ENCODE data around the gene PRPF4.
"Not testable (repeated sequence)": the region's sequence is repeated elsewhere in the genome, so short reads cannot be mapped to it uniquely, and the experiment has no call there.

Gene PRPF4

DNA sequence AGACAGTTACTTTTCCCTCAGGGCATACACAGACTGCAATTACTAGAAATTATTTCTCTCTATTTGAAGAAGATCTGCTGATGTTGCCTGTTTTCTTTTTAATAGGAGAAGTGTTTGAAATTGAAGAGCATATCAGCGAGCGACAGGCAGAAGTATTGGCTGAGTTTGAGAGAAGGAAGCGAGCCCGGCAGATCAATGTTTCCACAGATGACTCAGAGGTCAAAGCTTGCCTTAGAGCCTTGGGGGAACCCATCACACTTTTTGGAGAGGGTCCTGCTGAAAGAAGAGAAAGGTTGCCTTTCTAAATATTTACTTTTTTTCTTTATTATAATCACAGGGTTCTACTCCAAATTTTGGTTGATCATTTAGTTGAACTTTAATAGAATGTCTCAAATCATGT is 3.4 kb downstream of the PRPF4 start:
- ATAC-seq (replicated peaks; ENCODE audit: extremely low read depth, poor library complexity, severe bottlenecking) (no peak), DNase-seq (ENCODE audit: low spot score in 2 of 2) (no peak)
- H3K4me3 Mint-ChIP-seq: no peak overlapping the region
- peaks cover 32% of the 10 kb centered on the region for H3K4me1 Mint-ChIP-seq
- no peaks in the 10 kb centered on the region for H3K27me3 Mint-ChIP-seq
- H3K36me3 Mint-ChIP-seq (ENCODE audit: insufficient read depth): peaks cover 56% of the 10 kb centered on the region
- no peaks in the 10 kb centered on the region for H3K9me3 Mint-ChIP-seq
- H3K27ac Mint-ChIP-seq (ENCODE audit: low read depth): peak overlapping the region; percentile 19

DNA sequence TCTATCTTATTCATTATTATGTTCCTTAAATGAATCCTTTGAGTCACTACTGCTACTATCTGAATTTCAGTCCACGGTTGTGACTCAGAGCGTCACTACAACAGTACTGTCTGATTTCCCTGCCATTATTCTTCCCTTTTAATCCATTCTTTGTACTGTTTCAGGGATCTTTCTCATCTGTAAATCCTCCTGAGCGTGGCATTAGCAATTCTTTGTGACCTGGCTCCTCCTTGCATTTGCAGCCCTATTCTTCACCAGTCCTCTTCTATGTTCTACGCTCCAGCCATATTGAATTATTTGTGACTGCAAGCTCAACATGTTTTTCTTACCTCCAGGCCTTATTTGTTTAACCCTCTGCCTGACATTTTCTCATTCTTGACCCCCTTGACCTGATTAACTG is 5.9 kb downstream of the PRPF4 start:
- no peak for DNase-seq (ENCODE audit: low spot score in 2 of 2)
- Mint-ChIP-seq H3K4me3 (no peak overlapping the region), H3K27me3 (no peaks in the 10 kb centered on the region), H3K36me3 (ENCODE audit: insufficient read depth) (peaks cover 70% of the 10 kb centered on the region), H3K27ac (ENCODE audit: low read depth) (peak overlapping the region; percentile 19), H3K4me1 (peaks cover 26% of the 10 kb centered on the region), H3K9me3 (no peaks in the 10 kb centered on the region)
- no peak for ATAC-seq (replicated peaks; ENCODE audit: extremely low read depth, poor library complexity, severe bottlenecking)

DNA sequence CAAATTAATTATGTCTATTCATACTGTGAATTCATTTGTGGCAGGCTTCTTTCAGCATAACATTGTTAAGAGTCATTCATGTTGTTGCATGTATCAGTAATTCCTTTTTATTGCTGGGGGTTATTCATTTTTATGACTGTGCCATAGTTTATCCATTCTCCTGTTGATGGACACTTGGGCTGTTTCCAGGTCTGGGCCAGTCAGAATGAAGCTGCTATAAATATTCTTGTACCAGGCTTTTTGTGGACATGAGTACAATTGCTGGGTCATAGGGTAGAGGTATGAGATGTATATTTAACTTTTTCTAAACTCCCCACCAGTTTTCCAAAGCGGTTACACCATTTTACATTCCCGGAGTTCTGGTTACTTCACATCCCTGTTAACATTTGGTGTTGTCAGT is 13.6 kb downstream of the PRPF4 start:
- H3K36me3 Mint-ChIP-seq (ENCODE audit: insufficient read depth): peaks cover 72% of the 10 kb centered on the region
- H3K27ac Mint-ChIP-seq (ENCODE audit: low read depth): no peak overlapping the region
- H3K27me3 Mint-ChIP-seq: no peaks in the 10 kb centered on the region
- H3K4me1 Mint-ChIP-seq: no peaks in the 10 kb centered on the region
- DNase-seq (ENCODE audit: low spot score in 2 of 2) (no peak), ATAC-seq (replicated peaks; ENCODE audit: extremely low read depth, poor library complexity, severe bottlenecking) (no peak)
- no peak overlapping the region for H3K4me3 Mint-ChIP-seq
- H3K9me3 Mint-ChIP-seq: no peaks in the 10 kb centered on the region

DNA sequence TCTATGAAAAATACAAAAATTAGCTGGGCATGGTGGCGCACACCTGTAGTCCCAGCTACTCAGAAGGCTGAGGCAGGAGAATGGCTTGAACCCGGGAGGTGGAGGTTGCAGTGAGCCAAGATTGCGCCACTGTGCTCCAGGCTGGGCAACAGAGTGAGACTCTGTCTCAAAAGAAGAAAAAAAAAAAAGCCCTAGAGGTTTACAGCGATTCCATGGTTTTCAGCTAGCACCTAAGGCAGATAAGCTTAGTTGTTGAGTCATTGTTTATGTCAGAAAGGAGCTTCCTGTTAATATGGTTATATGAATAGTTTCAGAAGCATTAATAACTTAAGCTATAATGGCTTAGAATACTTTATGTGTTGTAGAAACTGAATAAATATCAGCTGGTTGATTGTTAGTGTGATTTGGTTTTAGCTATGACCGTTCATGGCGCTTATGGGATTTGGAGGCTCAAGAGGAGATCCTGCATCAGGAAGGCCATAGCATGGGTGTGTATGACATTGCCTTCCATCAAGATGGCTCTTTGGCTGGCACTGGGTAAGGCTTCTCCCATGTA is 14.7 kb downstream of the PRPF4 start:
- H3K36me3 Mint-ChIP-seq (ENCODE audit: insufficient read depth): peaks cover 64% of the 10 kb centered on the region
- H3K4me1 Mint-ChIP-seq: no peaks in the 10 kb centered on the region
- H3K27me3 Mint-ChIP-seq: no peaks in the 10 kb centered on the region
- no peak overlapping the region for H3K4me3 Mint-ChIP-seq
- ATAC-seq (replicated peaks; ENCODE audit: extremely low read depth, poor library complexity, severe bottlenecking) (no peak), DNase-seq (ENCODE audit: low spot score in 2 of 2) (no peak)
- no peaks in the 10 kb centered on the region for H3K9me3 Mint-ChIP-seq
- no peak overlapping the region for H3K27ac Mint-ChIP-seq (ENCODE audit: low read depth)

DNA sequence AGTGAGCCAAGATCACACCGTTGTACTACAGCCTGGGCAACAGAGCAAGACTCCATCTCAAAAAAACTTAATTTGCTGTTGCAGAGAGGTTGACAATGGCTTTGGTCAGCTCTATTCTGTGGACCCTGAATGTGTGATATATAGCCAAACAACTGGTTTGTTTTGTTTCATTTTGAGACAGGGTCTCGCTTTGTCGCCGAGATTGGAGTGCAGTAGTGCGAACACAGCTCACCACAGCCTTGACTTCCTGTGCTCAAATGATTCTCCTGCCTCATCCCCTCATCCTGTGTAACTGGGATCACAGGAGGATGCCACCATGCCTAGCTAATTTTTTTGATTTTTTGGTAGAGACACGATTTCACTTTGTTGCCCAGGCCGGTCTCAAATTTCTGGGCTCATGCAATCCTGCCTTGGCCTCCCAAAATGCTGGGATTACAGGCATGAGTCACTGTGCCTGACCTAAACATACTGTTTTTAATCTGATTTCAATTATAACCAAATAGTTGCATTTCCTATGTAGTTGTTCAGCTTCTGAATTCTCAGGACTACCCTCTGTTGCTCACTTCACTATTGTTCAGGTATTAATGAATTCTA is 17.9 kb downstream of the PRPF4 start:
- DNase-seq (ENCODE audit: low spot score in 2 of 2): no peak
- no peak for ATAC-seq (replicated peaks; ENCODE audit: extremely low read depth, poor library complexity, severe bottlenecking)
- H3K27ac Mint-ChIP-seq (ENCODE audit: low read depth): peak overlapping the region; percentile 13

DNA sequence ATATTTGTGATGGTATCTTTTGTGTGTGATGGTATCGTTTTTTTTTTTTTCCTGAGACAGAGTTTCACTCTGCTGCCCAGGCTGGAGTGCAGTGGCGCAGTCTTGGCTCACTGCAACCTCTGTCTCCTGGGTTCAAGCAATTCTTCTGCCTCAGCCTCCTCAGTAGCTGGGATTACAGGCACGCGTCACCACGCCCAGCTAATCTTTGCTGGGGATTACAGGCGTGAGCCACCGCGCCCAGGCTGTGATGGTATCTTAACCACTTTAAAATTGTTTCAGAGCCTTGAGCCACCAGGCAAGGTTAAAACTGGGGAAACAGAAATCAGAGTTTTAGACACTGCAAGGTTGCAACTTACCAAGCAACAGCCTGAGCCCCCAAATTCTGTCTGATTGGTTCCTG is 20.8 kb downstream of the PRPF4 start:
- not testable (repeated sequence) for H3K4me1 Mint-ChIP-seq; DNase-seq (ENCODE audit: low spot score in 2 of 2); H3K27ac Mint-ChIP-seq (ENCODE audit: low read depth); ATAC-seq (replicated peaks; ENCODE audit: extremely low read depth, poor library complexity, severe bottlenecking); H3K9me3 Mint-ChIP-seq; H3K4me3 Mint-ChIP-seq
- Mint-ChIP-seq H3K27me3 (peaks cover 14% of the 10 kb centered on the region), H3K36me3 (ENCODE audit: insufficient read depth) (peaks cover 17% of the 10 kb centered on the region)

More for the DNA sequence above, 17.9 kb downstream of the PRPF4 start:
- Mint-ChIP-seq H3K27me3 (no peaks in the 10 kb centered on the region), H3K9me3 (no peaks in the 10 kb centered on the region), H3K4me3 (no peak overlapping the region), H3K4me1 (no peaks in the 10 kb centered on the region), H3K36me3 (ENCODE audit: insufficient read depth) (peaks cover 40% of the 10 kb centered on the region)

DNA sequence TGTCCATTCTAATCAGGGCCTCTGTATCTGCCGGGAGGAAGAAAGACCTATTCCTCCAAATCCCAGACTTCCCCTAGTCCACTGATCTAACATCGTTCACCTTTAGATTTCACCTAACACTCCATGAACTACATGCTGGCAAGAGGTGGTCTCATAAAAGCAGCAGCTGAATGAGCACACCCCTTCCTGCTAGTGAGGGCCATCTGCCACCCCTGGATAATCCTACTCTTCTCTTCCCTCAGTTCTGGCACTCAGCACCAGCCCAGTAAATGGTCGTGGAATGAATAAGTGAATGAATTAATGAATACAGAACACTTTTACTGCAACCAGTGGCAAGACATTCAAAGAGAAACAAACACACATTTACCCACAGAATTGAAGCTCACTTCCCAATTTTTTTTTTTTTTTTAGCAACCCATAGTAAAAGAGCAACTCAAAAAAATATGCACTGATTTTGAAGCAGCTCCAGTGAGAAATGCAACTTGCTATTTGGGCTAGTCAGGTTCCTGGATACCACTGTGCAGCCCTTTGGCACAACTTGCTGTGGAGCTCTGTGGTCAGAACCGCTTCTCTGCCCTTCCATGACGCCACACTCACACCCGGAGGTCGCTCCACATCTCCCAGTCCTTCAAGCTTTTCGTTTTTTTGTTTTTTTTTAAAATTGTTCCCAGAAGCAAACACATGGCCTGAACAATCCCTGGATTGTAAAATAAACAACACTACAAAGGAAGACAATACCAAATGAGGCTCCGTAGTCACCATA is 21.5 kb downstream of the PRPF4 start:
- Mint-ChIP-seq H3K4me3 (no peak overlapping the region), H3K27ac (ENCODE audit: low read depth) (no peak overlapping the region), H3K9me3 (no peaks in the 10 kb centered on the region), H3K4me1 (no peaks in the 10 kb centered on the region), H3K27me3 (peaks cover 20% of the 10 kb centered on the region), H3K36me3 (ENCODE audit: insufficient read depth) (peaks cover 12% of the 10 kb centered on the region)
- no peak for ATAC-seq (replicated peaks; ENCODE audit: extremely low read depth, poor library complexity, severe bottlenecking)
- DNase-seq (ENCODE audit: low spot score in 2 of 2): no peak

DNA sequence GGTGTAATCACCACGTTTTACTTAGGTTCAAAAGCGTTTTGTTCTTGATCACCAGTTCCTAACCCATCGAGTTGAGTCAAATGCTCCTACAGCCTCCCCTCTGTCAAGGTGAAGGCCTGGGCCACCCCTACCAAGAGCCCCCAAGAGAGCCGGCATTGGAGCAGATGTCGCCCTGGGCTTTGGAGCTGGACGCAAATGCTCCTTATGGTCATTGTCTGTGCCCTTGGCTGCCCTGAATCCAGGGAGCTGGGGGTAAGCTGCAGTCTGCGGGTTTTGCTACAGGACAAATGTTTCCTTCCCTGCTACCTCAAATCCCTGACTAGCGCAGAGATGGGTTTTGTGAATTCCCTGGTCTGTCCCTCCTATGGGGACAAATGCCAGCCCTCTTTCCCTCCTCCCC is 22.9 kb downstream of the PRPF4 start:
- Mint-ChIP-seq H3K27ac (ENCODE audit: low read depth) (peak overlapping the region; percentile 55), H3K9me3 (no peaks in the 10 kb centered on the region), H3K36me3 (ENCODE audit: insufficient read depth) (peaks cover 2% of the 10 kb centered on the region), H3K4me1 (no peaks in the 10 kb centered on the region), H3K4me3 (no peak overlapping the region), H3K27me3 (peaks cover 33% of the 10 kb centered on the region)
- DNase-seq (ENCODE audit: low spot score in 2 of 2): no peak
- ATAC-seq (replicated peaks; ENCODE audit: extremely low read depth, poor library complexity, severe bottlenecking): no peak

DNA sequence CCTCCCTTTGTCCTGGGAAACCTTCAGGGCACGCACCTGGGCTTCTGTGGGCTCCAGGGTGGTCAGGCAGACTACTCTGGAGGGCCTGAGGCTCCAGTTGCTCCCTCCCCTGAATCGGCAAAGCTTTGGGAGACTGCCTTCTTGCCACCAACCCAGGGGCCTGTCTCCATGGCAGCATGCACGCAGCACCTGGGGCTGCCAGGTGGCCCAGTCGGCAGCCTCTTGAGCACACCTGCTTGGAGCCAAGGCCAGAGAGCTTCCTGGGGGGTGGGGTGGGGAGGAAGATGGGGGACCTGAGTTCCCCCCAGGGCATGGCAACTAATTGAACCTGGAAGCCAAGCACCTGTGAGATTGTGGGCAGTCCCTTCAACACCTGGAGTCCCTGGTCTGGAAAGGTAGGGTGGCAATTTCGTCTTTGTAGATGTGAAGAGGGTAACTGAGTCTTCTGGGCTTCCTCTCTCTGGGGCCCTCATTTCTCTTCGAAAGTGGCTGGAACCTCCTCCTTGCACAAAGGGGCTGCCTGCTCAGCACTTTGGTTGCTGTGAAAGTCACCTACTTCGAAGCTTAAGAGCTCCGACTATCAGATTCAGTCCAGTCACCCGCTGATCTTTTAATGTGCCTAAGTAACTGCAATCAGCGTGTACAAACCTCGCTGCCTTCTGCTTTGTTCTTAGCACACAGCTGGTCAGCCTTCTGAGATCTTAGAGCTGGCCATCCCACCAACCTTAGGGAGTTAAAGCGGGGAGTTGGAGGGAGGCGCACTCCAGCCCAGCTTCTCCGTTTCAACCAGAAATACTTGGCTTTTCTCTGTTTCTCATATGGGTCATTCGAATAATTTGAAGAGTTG is 23.7 kb downstream of the PRPF4 start:
- H3K9me3 Mint-ChIP-seq: no peaks in the 10 kb centered on the region
- peak overlapping the region; percentile 55 for H3K27ac Mint-ChIP-seq (ENCODE audit: low read depth)
- H3K36me3 Mint-ChIP-seq (ENCODE audit: insufficient read depth): no peaks in the 10 kb centered on the region
- ATAC-seq (replicated peaks; ENCODE audit: extremely low read depth, poor library complexity, severe bottlenecking) (no peak), DNase-seq (ENCODE audit: low spot score in 2 of 2) (no peak)
- H3K4me3 Mint-ChIP-seq: no peak overlapping the region
- H3K4me1 Mint-ChIP-seq: no peaks in the 10 kb centered on the region
- peaks cover 36% of the 10 kb centered on the region for H3K27me3 Mint-ChIP-seq

DNA sequence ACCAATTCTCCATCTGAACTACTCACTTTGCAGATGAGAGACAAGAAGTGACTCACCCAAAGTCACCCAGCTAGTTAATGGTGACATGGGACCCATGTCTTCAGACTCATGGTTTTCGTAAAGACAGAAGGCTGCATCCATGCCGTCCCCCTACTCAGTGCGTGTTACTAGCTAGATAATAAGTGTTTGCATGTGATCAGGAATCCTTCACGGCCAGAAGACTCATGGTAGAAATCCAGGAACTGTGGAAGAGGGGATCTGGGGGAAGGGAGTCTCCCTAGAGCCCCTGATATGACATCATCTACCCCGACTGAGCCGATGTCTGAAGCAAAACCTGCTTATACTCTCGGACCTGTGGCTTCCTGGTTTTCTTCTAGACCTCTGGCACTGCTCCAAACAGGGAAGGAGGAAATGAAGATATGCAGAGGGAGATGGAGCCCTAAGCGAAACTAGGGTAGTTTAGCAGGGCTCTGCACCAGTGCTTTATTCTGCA is 24.4 kb downstream of the PRPF4 start:
- no peaks in the 10 kb centered on the region for H3K4me1 Mint-ChIP-seq
- no peak overlapping the region for H3K4me3 Mint-ChIP-seq
- H3K36me3 Mint-ChIP-seq (ENCODE audit: insufficient read depth): no peaks in the 10 kb centered on the region
- H3K27ac Mint-ChIP-seq (ENCODE audit: low read depth): no peak overlapping the region
- H3K27me3 Mint-ChIP-seq: peaks cover 36% of the 10 kb centered on the region
- H3K9me3 Mint-ChIP-seq: no peaks in the 10 kb centered on the region
- ATAC-seq (replicated peaks; ENCODE audit: extremely low read depth, poor library complexity, severe bottlenecking): no peak
- DNase-seq (ENCODE audit: low spot score in 2 of 2): no peak

DNA sequence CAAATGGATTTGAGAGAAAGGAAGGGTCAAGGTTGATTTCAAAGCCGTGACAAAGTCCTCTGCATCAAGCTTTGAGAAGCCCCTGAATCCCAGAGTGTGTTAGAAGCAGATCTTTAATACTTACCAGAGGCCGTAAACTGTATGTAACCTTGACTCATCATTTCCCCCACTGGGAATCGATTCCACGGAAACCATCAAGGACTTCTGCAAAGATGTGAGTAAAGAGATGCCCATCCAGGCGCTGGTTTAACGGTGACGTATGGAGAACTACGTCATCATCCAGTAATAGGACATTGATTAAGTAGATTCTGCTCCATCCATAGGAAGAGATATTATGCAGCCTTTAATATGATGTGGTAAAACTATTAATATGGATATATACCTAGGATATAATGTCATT is 26.1 kb downstream of the PRPF4 start:
- no peak for ATAC-seq (replicated peaks; ENCODE audit: extremely low read depth, poor library complexity, severe bottlenecking)
- Mint-ChIP-seq H3K9me3 (no peaks in the 10 kb centered on the region), H3K27ac (ENCODE audit: low read depth) (no peak overlapping the region), H3K27me3 (peaks cover 36% of the 10 kb centered on the region), H3K4me1 (no peaks in the 10 kb centered on the region), H3K36me3 (ENCODE audit: insufficient read depth) (no peaks in the 10 kb centered on the region), H3K4me3 (no peak overlapping the region)
- no peak for DNase-seq (ENCODE audit: low spot score in 2 of 2)

DNA sequence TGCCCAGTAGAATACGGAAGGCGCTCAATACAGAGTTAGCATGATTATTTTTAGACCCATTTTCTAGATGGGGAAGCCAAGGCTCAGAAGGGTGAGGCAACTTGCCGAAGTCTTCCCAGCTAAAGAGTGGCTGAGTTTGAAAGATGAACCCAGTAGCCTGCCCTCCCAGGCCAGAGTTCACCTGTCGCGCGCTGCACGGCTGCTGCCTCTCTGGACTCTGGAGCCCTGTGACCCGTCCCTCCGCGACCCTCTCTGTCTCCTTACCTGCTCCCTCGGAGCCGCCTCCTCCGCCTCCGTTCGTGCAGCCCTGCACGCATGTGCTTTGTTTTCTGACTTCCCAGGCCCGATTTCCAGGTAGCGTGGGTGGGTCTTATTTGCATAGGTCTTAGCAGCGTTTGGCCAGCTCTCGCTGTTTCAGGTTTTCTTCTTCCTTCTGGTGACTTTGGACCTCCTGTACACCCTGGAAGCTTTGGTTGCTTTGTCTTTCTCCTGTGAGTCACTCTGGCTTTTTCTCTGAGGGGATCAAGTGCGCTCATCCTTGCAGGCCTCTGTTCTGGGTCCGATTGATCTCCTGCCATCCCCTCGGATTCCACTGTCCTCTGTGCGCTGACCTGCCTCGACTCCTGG is 27.4 kb downstream of the PRPF4 start, which contains the start of gene RNF183:
TSS of gene RNF183 (minus strand) at position 585 of the 627 bp plus-strand sequence. CDS start 5,192 bp downstream, outside the sequence.
- Mint-ChIP-seq H3K9me3 (no peaks in the 10 kb centered on the region), H3K4me3 (no peak within 1 kb of the TSS), H3K4me1 (no peaks in the 10 kb centered on the region), H3K36me3 (ENCODE audit: insufficient read depth) (no peaks in the 10 kb centered on the region), H3K27me3 (peaks cover 36% of the 10 kb centered on the region), H3K27ac (ENCODE audit: low read depth) (no peak within 1 kb of the TSS)
- no peak for ATAC-seq (replicated peaks; ENCODE audit: extremely low read depth, poor library complexity, severe bottlenecking)
- no peak for DNase-seq (ENCODE audit: low spot score in 2 of 2)
